Trophoblast cell (in vitro differentiated cells and primary cell): Measurements from ENCODE around the gene FSTL4.

Experiments
- DNase-seq, 2 donors: peaks; one replicate each; pipeline ENCODE4 v3.0.0-alpha.2; 2016
- H2AFZ ChIP-seq: 2 replicates; pipeline ENCODE4 v1.6.1; 2013; ENCODE audit warnings: low read length, moderate library complexity, mild to moderate bottlenecking; ENCODE audit not compliant: insufficient read depth, poor library complexity
- H2AK5ac ChIP-seq: 2 replicates; pipeline ENCODE4 v1.6.1; 2013; ENCODE audit warnings: mild to moderate bottlenecking, low read length
- H2BK120ac ChIP-seq: 2 replicates; pipeline ENCODE4 v1.6.1; 2013; ENCODE audit warnings: low read length, mild to moderate bottlenecking, moderate library complexity; ENCODE audit not compliant: insufficient read depth, poor library complexity
- H2BK12ac ChIP-seq: 2 replicates; pipeline ENCODE4 v1.6.1; 2013; ENCODE audit warnings: mild to moderate bottlenecking, low read length, moderate library complexity
- H2BK5ac ChIP-seq: 2 replicates; pipeline ENCODE4 v1.6.1; 2013; ENCODE audit warnings: low read length, low read depth, moderate library complexity, mild to moderate bottlenecking; ENCODE audit not compliant: poor library complexity
- H3K14ac ChIP-seq: 2 replicates; pipeline ENCODE4 v1.6.1; 2013; ENCODE audit warnings: mild to moderate bottlenecking, low read length
- H3K18ac ChIP-seq: 2 replicates; pipeline ENCODE4 v1.6.1; 2013; ENCODE audit warnings: mild to moderate bottlenecking, low read length
- H3K23ac ChIP-seq: 2 replicates; pipeline ENCODE4 v1.6.1; 2013; ENCODE audit warnings: low read length
- H3K27ac ChIP-seq: 2 replicates; pipeline ENCODE4 v1.5.1; 2013; ENCODE audit warnings: low read depth, mild to moderate bottlenecking, inconsistent platforms, low read length, moderate library complexity
- H3K27me3 ChIP-seq: 2 replicates; pipeline ENCODE4 v1.6.1; 2013; ENCODE audit warnings: inconsistent platforms, mild to moderate bottlenecking, low read length, moderate library complexity; ENCODE audit not compliant: insufficient read depth
- H3K36me3 ChIP-seq, 2 experiments: 1 replicate in 1 of 2; 2 replicates in 1 of 2; pipeline ENCODE4 v1.6.1; 2013; ENCODE audit warnings: low read length in 2 of 2, mild to moderate bottlenecking in 2 of 2, moderate library complexity in 1 of 2; ENCODE audit not compliant: insufficient read depth in 2 of 2, control insufficient read depth in 1 of 2
- H3K4ac ChIP-seq: 2 replicates; pipeline ENCODE4 v1.6.1; 2013; ENCODE audit warnings: low read depth, mild to moderate bottlenecking, low read length, moderate library complexity
- H3K4me1 ChIP-seq, 2 experiments: 1 replicate in 1 of 2; 2 replicates in 1 of 2; pipeline ENCODE4 v1.6.1; 2013; ENCODE audit warnings: low read length in 2 of 2, mild to moderate bottlenecking in 2 of 2, moderate library complexity in 1 of 2; ENCODE audit not compliant: insufficient read depth in 2 of 2, control insufficient read depth in 1 of 2
- H3K4me2 ChIP-seq: 2 replicates; pipeline ENCODE4 v1.6.1; 2013; ENCODE audit warnings: inconsistent platforms, mild to moderate bottlenecking, low read length, moderate library complexity
- H3K4me3 ChIP-seq: 2 replicates; pipeline ENCODE4 v1.5.1; 2013; ENCODE audit warnings: mild to moderate bottlenecking, low read depth, low read length, inconsistent platforms
- H3K79me1 ChIP-seq: one replicate; pipeline ENCODE4 v1.6.1; 2013; ENCODE audit warnings: low read length
- H3K79me2 ChIP-seq: 2 replicates; pipeline ENCODE4 v1.6.1; 2013; ENCODE audit warnings: low read length, mild to moderate bottlenecking; ENCODE audit not compliant: control insufficient read depth, insufficient read depth, poor library complexity
- H3K9ac ChIP-seq: 2 replicates; pipeline ENCODE4 v1.6.1; 2013; ENCODE audit warnings: mild to moderate bottlenecking, low read length
- H3K9me3 ChIP-seq: 2 replicates; pipeline ENCODE4 v1.6.1; 2013; ENCODE audit warnings: low read depth, mild to moderate bottlenecking, control low read depth, inconsistent platforms, low read length; ENCODE audit not compliant: insufficient read depth
- H4K12ac ChIP-seq: 2 replicates; pipeline ENCODE4 v1.6.1; 2013; ENCODE audit warnings: low read depth, mild to moderate bottlenecking, low read length, moderate library complexity
- H4K8ac ChIP-seq: 2 replicates; pipeline ENCODE4 v1.6.1; 2013; ENCODE audit warnings: low read depth, mild to moderate bottlenecking, low read length, moderate library complexity
- H4K91ac ChIP-seq: one replicate; pipeline ENCODE4 v1.6.1; 2013; ENCODE audit warnings: low read depth, mild to moderate bottlenecking, low read length, moderate library complexity
- WGBS: extraction: QIAGEN DNeasy Blood & Tissue Kit; methylation state at CpG from one replicate; pipeline ENCODE4 v1.1.7; 2013; ENCODE audit warnings: missing lambda C conversion rate; ENCODE audit not compliant: insufficient read length, insufficient coverage; ENCODE audit errors: extremely low coverage; 5-methylcytosine and 5-hydroxymethylcytosine counted together

FSTL4 gene

GRCh38 chr5:133321833-133322420 lies 290.4 kb downstream of the FSTL4 start:
- no peaks in the 10 kb centered on the region for H3K79me1 ChIP-seq
- no peak for DNase-seq
- no peak overlapping the region for H2BK12ac ChIP-seq
- no peaks in the 10 kb centered on the region for H3K27me3 ChIP-seq
- H3K27ac ChIP-seq, result no peak overlapping the region
- no peak overlapping the region for H3K4ac ChIP-seq
- no peak overlapping the region for H2BK5ac ChIP-seq
- no peaks in the 10 kb centered on the region for H3K36me3 ChIP-seq
- no CpG with 5 or more reads among the region's 6 CpGs for WGBS
- no peak overlapping the region for H3K14ac ChIP-seq
- no peak overlapping the region for H4K8ac ChIP-seq
- no peak overlapping the region for H2BK120ac ChIP-seq
- H3K9me3 ChIP-seq, result peaks cover 2% of the 10 kb centered on the region
- no peak overlapping the region for H3K18ac ChIP-seq
- no peaks in the 10 kb centered on the region for H3K4me1 ChIP-seq
- no peak overlapping the region for H3K4me3 ChIP-seq
- H3K79me2 ChIP-seq, result no peaks in the 10 kb centered on the region
- H2AK5ac ChIP-seq, result no peak overlapping the region
- H4K12ac ChIP-seq, result no peak overlapping the region
- H3K23ac ChIP-seq, result no peak overlapping the region
- no peak overlapping the region for H3K4me2 ChIP-seq
- no peak overlapping the region for H2AFZ ChIP-seq
- no peak overlapping the region for H4K91ac ChIP-seq
- H3K9ac ChIP-seq, result no peak overlapping the region

DNA sequence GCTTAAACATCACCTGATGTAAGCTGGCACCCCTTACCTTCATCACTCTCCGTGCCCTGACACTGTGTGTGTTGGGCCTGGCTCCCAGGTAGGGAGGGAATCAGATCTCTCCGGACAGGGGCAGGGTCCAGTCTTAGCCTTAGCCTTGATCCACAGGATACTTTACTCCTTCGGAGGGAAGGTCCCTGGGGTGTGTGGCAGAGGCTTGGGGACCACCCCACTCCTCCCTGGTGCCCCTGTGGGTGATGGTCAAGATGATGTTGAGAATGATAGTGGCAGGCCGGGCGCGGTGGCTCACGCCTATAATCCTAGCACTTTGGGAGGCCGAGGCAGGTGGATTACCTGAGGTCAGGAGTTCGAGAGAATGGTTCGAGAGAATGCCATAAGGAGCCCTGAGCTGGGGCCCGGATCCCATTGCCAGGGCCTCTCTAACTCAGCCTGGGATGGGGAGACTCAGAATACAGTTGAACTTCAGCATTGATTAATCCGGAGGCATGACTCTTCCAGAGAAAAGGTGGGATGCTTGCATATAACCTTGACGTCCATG lies 291.0 kb downstream of the FSTL4 start:
- Histone ChIP-seq H3K4ac (no peak overlapping the region), H3K27me3 (no peaks in the 10 kb centered on the region), H3K79me1 (no peaks in the 10 kb centered on the region), H3K4me1 (no peaks in the 10 kb centered on the region), H2BK120ac (no peak overlapping the region), H3K79me2 (no peaks in the 10 kb centered on the region), H3K14ac (no peak overlapping the region), H2BK5ac (no peak overlapping the region), H3K36me3 (no peaks in the 10 kb centered on the region), H2BK12ac (no peak overlapping the region), H3K4me3 (no peak overlapping the region), H4K91ac (no peak overlapping the region), H3K9ac (no peak overlapping the region), H3K27ac (no peak overlapping the region), H2AK5ac (no peak overlapping the region), H3K23ac (no peak overlapping the region), H3K9me3 (peaks cover 2% of the 10 kb centered on the region), H3K18ac (no peak overlapping the region), H4K8ac (no peak overlapping the region), H3K4me2 (no peak overlapping the region), H2AFZ (no peak overlapping the region), H4K12ac (no peak overlapping the region)
- no peak for DNase-seq
- no CpG with 5 or more reads among the region's 13 CpGs for WGBS

- H3K9me3 ChIP-seq, result peaks cover 2% of the 10 kb centered on the region
- H3K27ac ChIP-seq, result no peak overlapping the region
- H3K4me3 ChIP-seq, result no peak overlapping the region
- no peak overlapping the region for H2BK12ac ChIP-seq
- H3K4me2 ChIP-seq, result no peak overlapping the region
- no CpG with 5 or more reads among the region's 5 CpGs for WGBS
- H2BK120ac ChIP-seq, result no peak overlapping the region
- H3K79me2 ChIP-seq, result no peaks in the 10 kb centered on the region
- no peak overlapping the region for H4K91ac ChIP-seq
- H3K18ac ChIP-seq, result no peak overlapping the region
- H4K8ac ChIP-seq, result no peak overlapping the region
- H4K12ac ChIP-seq, result no peak overlapping the region
- no peaks in the 10 kb centered on the region for H3K27me3 ChIP-seq
- peak in 1 of 2 donors; percentile 14 for DNase-seq
- no peaks in the 10 kb centered on the region for H3K79me1 ChIP-seq
- H3K14ac ChIP-seq, result no peak overlapping the region
- H3K4ac ChIP-seq, result no peak overlapping the region
- no peak overlapping the region for H3K9ac ChIP-seq
- H2AFZ ChIP-seq, result no peak overlapping the region
- no peak overlapping the region for H2BK5ac ChIP-seq
- no peak overlapping the region for H3K23ac ChIP-seq
- H3K36me3 ChIP-seq, result no peaks in the 10 kb centered on the region
- no peaks in the 10 kb centered on the region for H3K4me1 ChIP-seq
- no peak overlapping the region for H2AK5ac ChIP-seq
Measured at GRCh38 chr5:133319905-133320520, 292.3 kb downstream of the FSTL4 start.

DNA sequence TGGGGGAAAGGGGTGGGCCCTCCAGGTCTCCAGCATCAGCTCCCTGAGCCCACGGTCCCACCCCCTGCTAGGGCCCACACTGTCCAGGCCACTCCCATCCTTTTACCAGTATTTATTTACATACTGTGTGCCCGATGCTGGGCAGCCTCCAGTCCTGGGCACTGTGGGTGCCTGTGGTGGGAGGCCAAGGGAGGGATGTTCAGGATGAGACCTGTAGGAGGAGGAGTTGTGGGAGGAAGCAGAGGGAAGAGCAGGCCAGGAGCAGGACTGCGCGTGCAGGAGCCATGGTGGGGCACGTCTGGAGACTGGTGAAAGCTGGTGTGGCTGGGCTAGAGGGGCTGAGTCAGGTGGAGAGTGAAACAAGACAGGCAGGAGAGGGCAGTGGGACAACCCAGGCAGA lies 293.1 kb downstream of the FSTL4 start:
- Histone ChIP-seq H3K36me3 (no peaks in the 10 kb centered on the region), H3K4me1 (no peaks in the 10 kb centered on the region), H2BK12ac (no peak overlapping the region), H2BK120ac (no peak overlapping the region), H3K4me2 (no peak overlapping the region), H4K8ac (no peak overlapping the region), H3K4me3 (no peak overlapping the region), H2BK5ac (no peak overlapping the region), H3K18ac (no peak overlapping the region), H3K27ac (no peak overlapping the region), H3K79me1 (no peaks in the 10 kb centered on the region), H3K23ac (no peak overlapping the region), H3K9ac (no peak overlapping the region), H3K27me3 (no peaks in the 10 kb centered on the region), H3K4ac (no peak overlapping the region), H4K12ac (no peak overlapping the region), H2AK5ac (no peak overlapping the region), H4K91ac (no peak overlapping the region), H3K9me3 (no peaks in the 10 kb centered on the region), H2AFZ (no peak overlapping the region), H3K14ac (no peak overlapping the region), H3K79me2 (no peaks in the 10 kb centered on the region)
- DNase-seq, result no peak
- no CpG with 5 or more reads among the region's 5 CpGs for WGBS
